Measurements from ENCODE around the gene HMGXB3.

The HMGXB3 gene

GRCh38 chr5:150082374-150082773 is 81.8 kb downstream of the HMGXB3 start:
- no peak for ATAC-seq
- TF ChIP-seq SNAI2 (CRISPR knock-in tag; IDR thresholded peaks at IDR 0.05), result no peak
- no peak for TF ChIP-seq CSDC2 (CRISPR knock-in tag; IDR thresholded peaks at IDR 0.05)
- no peak for TF ChIP-seq CSRNP3 (CRISPR knock-in tag; IDR thresholded peaks at IDR 0.05)
- no peak for TF ChIP-seq TSHZ2 (CRISPR knock-in tag; IDR thresholded peaks at IDR 0.05)
- TF ChIP-seq ZNF565 (CRISPR knock-in tag; conservative IDR thresholded peaks at IDR 0.05; ENCODE audit: low read depth), result no peak
- TF ChIP-seq CREB5 (CRISPR knock-in tag; IDR thresholded peaks at IDR 0.05; ENCODE audit: low read depth), result no peak
- no peak for TF ChIP-seq BACH2 (CRISPR knock-in tag; IDR thresholded peaks at IDR 0.05; ENCODE audit: borderline replicate concordance)
- no peak for TF ChIP-seq ZNF70 (CRISPR knock-in tag; IDR thresholded peaks at IDR 0.05)
- no peak for TF ChIP-seq TCF4 (CRISPR knock-in tag; IDR thresholded peaks at IDR 0.05; ENCODE audit: borderline replicate concordance)
- TF ChIP-seq GLIS3 (CRISPR knock-in tag; IDR thresholded peaks at IDR 0.05), result no peak
- TF ChIP-seq PPARA (CRISPR knock-in tag; IDR thresholded peaks at IDR 0.05; ENCODE audit: borderline replicate concordance), result no peak
- TF ChIP-seq ZNF8 (CRISPR knock-in tag; IDR thresholded peaks at IDR 0.05), result no peak
- TF ChIP-seq ZFP3 (CRISPR knock-in tag; IDR thresholded peaks at IDR 0.05), result no peak
- TF ChIP-seq OSR1 (CRISPR knock-in tag; IDR thresholded peaks at IDR 0.05), result no peak
- no peak for TF ChIP-seq POU6F1 (CRISPR knock-in tag; IDR thresholded peaks at IDR 0.05; ENCODE audit: borderline replicate concordance, low read depth)
- TF ChIP-seq PATZ1 (CRISPR knock-in tag; IDR thresholded peaks at IDR 0.05; ENCODE audit: borderline replicate concordance), result no peak

- no peak for ATAC-seq
- TF ChIP-seq ZFP30 (CRISPR knock-in tag; IDR thresholded peaks at IDR 0.05) (no peak), TSHZ2 (CRISPR knock-in tag; IDR thresholded peaks at IDR 0.05) (no peak), ZFP3 (CRISPR knock-in tag; IDR thresholded peaks at IDR 0.05) (no peak), OSR1 (CRISPR knock-in tag; IDR thresholded peaks at IDR 0.05) (no peak), PATZ1 (CRISPR knock-in tag; IDR thresholded peaks at IDR 0.05; ENCODE audit: borderline replicate concordance) (no peak), ZNF565 (CRISPR knock-in tag; conservative IDR thresholded peaks at IDR 0.05; ENCODE audit: low read depth) (no peak), BACH2 (CRISPR knock-in tag; IDR thresholded peaks at IDR 0.05; ENCODE audit: borderline replicate concordance) (no peak), ARNTL (CRISPR knock-in tag; IDR thresholded peaks at IDR 0.05; ENCODE audit: borderline replicate concordance, low read depth) (no peak), ISL1 (CRISPR knock-in tag; IDR thresholded peaks at IDR 0.05) (no peak), POU6F1 (CRISPR knock-in tag; IDR thresholded peaks at IDR 0.05; ENCODE audit: borderline replicate concordance, low read depth) (no peak), ESRRG (CRISPR knock-in tag; IDR thresholded peaks at IDR 0.05) (no peak), CSRNP3 (CRISPR knock-in tag; IDR thresholded peaks at IDR 0.05) (no peak), PPARA (CRISPR knock-in tag; IDR thresholded peaks at IDR 0.05; ENCODE audit: borderline replicate concordance) (no peak), RARB (CRISPR knock-in tag; IDR thresholded peaks at IDR 0.05) (no peak), GLIS3 (CRISPR knock-in tag; IDR thresholded peaks at IDR 0.05) (no peak), ZNF70 (CRISPR knock-in tag; IDR thresholded peaks at IDR 0.05) (no peak)
Measured at GRCh38 chr5:150082889-150083288, 82.3 kb downstream of the HMGXB3 start.
